GM23248 (cell line): ENCODE results near the gene FUT7.

ENCODE experiments used
- EZH2 ChIP-seq: fragments of 200-600 bp; sonication (generic); IDR thresholded peaks from 2 replicates; pipeline ENCODE4 v1.6.1; 2018; ENCODE audit warnings: antibody characterized with exemption, mild to moderate bottlenecking; ENCODE audit not compliant: insufficient read depth, poor library complexity, severe bottlenecking
- EZH2phosphoT487 ChIP-seq: fragments of 200-600 bp; sonication (generic); IDR thresholded peaks from 2 replicates; pipeline ENCODE4 v1.6.1; 2018; ENCODE audit warnings: antibody characterized with exemption, moderate library complexity, mild to moderate bottlenecking, low read depth; ENCODE audit not compliant: insufficient read depth

DNA sequence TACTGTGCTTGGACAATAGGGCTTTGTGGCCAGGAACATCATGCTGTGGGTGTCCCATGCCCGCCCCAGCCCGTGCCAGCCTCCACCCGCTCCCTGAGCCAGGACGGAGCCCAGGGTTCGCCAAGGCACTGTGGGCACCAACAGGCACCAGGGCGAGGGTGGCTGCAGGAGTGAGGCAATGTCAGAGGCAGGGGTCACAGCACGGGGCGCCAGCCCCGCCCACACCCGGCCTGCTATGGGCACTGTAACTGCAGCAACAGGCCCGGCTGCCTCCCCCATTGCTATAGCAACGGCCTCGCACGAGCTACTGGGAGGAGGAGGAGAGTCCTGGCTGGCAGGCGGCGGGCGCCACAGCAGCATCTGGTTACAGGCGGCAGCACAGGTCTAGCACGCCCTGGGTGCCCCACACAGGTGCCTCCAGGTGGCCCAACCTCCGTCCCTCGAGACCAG, 6.3 kb downstream of the FUT7 start:
- TF ChIP-seq EZH2 (no peak), EZH2phosphoT487 (no peak)
